ENCODE measurements around the gene SYAP1.
A peak's percentile ranks its signal among the peaks of the same experiment; 100 is the strongest.
"Not testable (repeated sequence)": the region's sequence is repeated elsewhere in the genome, so short reads cannot be mapped to it uniquely, and the experiment has no call there.

The SYAP1 gene, protein sequence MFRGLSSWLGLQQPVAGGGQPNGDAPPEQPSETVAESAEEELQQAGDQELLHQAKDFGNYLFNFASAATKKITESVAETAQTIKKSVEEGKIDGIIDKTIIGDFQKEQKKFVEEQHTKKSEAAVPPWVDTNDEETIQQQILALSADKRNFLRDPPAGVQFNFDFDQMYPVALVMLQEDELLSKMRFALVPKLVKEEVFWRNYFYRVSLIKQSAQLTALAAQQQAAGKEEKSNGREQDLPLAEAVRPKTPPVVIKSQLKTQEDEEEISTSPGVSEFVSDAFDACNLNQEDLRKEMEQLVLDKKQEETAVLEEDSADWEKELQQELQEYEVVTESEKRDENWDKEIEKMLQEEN

DNA sequence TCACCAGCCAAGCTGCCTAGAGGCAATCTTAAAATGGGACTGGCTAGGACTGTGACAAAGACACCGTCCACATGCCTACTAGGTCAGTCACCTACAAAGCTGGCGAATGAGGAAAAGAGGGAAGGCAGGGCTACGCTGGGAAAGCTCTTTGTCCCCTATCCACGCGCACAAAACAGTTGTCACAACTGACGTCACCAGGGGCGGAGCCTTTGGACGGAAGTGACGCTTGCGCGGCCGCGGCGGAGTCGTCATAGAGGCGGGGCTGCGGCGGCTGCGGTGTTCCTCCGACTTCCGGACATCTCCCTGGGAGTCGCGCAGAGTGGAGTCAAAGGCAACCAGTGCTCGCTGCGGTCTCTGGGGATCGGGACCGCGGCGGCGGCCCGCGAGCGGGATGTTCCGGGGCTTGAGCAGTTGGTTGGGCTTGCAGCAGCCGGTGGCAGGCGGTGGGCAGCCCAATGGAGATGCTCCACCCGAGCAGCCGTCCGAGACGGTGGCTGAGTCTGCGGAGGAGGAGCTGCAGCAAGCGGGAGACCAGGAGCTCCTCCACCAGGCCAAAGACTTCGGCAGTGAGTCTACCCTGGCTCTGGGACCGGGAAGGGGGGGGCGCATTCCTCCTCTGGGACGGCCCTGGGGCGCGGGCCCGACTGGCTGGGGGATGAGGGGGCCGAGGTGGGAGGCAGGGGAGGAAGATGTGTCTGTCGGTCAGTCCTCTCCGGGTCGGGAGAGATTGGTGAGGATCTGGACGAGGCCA lies at the start of gene SYAP1:
Gene SYAP1 (plus strand): TSS at position 279 of the 751 bp plus-strand sequence. CDS start 113 bp downstream, at position 392.
- DNase-seq = peak; percentile 75

GRCh38 chrX:16671005-16671404 lies 48.4 kb upstream of the SYAP1 start:
- DNase-seq = no peak

GRCh38 chrX:16678689-16679088 lies 40.7 kb upstream of the SYAP1 start:
- DNase-seq = no peak

DNA sequence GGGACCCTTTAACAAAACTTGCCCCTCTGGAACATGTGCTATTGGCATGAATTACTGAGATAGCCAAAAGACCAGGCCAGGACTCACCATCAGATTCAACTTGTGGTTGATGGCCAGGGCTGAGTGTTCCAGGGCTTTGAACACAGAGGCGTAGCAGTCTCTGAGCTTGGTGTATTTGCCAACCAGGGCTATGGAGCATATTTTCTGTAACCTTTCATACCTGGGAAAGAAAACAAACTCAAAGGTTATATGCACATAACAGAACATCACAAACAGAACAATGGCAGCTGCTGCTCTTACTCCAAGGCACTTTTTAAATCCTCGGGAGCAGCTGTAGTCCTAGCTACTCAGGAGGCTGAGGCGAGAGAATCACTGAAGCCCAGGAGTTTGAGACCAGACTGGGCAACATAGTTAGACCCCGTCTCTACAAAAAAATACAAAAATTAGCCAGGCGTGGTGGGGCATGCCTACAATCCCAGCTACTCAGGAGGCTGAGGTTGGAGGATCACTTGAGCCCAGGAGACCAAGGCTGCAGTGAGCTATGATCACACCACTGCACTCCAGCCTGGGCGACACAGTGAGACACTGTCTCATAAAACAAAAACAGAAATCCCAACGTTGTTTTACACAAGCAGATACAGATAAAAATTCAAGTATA lies 36.3 kb upstream of the SYAP1 start:
- no peak for DNase-seq

DNA sequence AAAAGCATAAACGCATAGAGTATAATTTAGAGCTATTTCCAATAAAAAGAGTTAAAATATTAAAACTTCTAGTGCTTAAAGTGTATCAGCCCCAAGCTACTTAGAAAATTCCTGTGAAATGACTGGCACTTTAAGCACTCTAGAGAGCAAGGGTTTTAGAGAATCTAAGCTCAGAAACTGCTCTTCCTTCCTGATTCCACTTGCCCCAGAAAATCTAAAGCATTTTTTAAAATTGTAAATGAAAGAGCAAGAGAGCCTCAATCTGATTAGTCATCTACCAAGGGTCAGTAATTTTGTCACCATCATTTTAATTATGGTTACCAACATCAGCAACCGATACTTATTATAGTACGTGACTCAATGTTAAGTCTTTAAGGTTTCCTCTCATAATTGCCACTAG lies 31.9 kb upstream of the SYAP1 start:
- no peak for DNase-seq

DNA sequence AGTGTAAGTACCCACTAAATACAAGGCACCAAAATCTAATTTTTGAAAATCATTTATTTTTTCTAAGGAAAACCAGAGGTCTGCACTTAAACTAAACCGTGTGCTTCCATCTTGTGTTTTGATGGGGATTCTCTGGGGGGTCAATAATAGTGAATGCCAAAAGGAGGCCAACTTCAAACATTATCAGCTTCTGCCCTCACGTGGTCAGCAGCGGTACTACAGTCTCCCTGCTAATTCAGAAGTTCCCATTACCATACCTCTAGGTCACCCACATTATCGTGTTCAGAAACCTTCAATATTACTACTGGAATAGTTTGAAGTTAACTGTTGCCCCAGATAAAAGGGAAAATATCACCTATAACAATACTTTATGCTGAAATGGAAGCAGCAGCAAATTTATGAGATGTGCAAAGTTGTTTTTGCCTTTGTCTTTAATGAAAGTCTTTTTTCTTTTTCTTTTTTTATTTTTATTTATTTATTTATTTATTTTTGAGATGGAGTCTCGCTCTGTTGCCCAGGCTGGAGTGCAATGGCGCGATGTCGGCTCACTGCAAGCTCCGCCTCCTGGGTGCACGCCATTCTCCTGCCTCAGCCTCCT lies 24.2 kb upstream of the SYAP1 start:
- no peak for DNase-seq

- no peak for DNase-seq
Observed at GRCh38 chrX:16696956-16697355, 22.5 kb upstream of the SYAP1 start.

DNA sequence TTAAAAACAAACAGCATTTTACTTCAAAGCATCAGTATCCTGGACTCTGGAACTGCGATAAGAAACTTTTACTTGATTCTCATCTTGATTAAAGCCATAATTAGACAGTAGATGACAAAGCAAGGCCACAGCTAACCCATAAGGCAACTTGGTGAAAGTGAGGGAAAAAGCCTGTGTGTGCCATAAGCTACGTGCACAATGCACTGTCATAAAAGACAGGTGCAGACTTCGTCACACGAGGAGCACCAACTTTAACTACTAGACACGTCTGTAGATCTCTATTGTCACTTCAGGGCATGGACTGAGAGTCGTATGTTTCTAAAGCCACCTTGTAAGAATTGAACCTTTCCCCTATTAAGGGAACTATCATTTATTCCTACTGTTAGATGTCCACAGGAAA lies 20.0 kb upstream of the SYAP1 start:
- no peak for DNase-seq

DNA sequence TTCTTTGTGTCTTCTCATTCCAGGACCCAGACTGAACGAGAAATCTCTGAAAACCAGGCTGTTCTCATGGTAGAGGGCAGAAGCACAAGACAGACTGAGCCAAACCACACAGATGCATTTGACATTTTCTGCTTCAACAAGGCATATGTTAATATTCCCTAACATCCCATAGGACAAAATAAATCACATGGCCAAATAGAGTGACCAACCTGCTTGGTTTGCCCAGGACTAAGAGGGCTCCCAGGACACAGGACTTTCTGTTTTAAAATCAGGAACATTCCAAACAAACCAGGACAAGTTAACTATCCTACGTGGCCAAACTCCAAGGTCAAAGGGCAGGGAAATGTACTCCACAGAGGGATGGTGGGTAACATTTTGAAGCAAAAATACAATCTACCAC lies 18.7 kb upstream of the SYAP1 start:
- no peak for DNase-seq

GRCh38 chrX:16702700-16703599 lies 16.5 kb upstream of the SYAP1 start:
- DNase-seq = no peak

GRCh38 chrX:16705370-16705769 lies 14.0 kb upstream of the SYAP1 start:
- DNase-seq = no peak

GRCh38 chrX:16708016-16708415 lies 11.4 kb upstream of the SYAP1 start:
- no peak for DNase-seq

DNA sequence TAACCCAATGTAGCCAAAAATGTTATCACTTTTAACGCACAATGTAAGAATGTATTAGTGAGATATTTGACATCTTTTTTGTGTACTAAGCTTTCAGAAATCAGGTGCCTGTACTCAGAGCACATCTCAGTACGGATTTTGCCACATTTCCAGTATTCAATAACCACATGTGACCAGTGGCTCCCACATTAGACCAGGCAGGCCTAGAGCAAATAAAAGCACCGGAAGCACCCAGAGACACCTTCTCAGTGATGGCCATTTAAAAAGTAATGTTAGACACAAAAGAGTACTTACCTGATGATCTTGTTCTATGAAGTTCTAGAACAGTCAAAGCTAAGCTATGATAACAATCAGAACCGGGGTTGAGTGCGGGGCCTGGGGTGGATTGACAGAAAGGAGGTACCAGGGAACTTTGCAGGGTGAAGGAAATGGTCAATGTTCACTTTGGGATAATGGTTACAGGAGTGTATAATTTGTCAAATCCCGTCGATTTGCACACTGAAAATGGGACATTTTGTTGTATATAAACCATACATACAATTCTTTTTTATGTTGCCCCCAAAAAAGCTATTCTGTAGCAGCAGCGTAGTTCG lies 8.1 kb upstream of the SYAP1 start:
- no peak for DNase-seq

DNA sequence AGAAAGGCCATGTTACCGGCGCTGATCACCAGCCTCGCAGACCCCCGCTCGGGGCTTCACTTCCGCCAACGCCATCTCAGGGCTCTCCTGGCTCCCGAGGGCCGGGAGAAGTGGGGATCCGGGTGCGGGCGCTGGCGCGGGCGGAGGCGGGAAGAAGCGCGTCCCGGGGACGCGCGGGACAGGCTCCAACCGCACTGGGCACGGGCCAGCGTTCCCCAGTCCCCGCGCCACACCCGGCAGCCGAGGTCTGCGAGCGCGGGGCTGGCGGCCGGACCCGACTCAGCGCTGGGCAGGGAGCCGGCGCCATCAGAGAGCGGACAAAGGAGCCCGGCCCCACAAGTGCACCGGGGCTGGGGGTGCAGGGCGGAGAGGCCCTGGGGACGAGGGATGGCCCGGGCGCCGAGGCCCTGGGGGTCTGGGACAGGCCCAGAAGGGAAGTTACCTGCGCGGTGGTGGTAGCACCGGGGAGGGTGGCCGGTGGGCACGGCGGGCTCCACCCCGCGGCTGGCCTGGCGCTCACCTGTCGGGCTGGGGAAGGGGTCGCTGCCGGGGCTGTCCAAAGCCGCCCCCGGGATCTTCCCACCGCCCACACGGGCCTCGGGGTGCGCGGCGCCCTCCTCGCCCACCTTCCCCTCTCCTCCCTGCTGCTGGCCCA lies 7.4 kb upstream of the SYAP1 start:
- DNase-seq = no peak

DNA sequence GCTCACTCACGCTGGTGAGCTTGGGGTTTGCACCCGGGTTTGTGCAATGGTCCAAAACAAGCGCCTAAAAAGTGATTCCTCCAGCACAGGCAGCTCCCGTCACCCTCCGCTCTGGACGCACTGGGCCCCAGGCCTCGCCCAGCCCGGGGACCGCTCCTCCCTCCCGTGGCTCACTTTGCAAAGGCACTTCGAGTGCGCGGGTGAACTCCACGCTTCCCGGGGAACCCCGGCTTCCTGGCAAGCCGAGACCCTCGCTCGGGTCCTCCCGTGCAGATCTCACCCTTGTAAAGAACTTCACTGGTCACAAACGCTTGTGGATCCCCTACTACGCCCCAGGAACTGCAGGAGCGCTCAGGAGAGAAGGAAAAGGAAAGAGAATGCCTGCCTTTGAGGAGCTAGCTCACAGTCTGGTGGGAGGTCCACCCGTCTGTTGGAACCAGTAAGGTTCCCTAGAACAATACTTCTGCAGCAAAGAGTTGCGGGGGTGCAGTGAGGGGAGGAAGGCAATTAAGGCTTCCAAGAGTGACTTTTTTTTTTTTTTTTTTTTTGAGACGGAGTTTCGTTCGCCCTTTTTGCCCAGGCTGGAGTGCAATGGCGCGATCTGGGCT lies 6.8 kb upstream of the SYAP1 start, which contains the start of gene CTPS2:
Gene CTPS2 (minus strand): TSS at position 122 of the 608 bp plus-strand sequence. CDS start 9,767 bp downstream, outside the sequence.
- no peak for DNase-seq

DNA sequence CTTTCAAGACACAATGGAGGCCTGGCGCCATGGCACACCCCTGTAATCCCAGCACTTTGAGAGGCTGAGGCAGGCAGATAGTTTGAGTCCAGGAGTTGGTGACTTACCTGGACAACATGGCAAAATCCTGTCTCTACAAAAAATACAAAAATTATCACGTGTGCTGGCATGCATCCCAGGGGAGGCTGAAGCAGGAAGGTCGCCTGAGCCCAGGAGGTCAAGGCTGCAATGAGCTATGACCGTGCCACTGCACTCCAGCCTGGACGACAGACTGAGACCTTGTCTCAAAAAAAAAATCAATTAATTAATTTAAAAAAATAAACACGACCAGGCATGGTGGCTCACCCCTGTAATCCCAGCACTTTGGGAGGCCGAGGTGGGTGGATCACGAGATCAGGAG lies 4.9 kb upstream of the SYAP1 start:
- no peak for DNase-seq

DNA sequence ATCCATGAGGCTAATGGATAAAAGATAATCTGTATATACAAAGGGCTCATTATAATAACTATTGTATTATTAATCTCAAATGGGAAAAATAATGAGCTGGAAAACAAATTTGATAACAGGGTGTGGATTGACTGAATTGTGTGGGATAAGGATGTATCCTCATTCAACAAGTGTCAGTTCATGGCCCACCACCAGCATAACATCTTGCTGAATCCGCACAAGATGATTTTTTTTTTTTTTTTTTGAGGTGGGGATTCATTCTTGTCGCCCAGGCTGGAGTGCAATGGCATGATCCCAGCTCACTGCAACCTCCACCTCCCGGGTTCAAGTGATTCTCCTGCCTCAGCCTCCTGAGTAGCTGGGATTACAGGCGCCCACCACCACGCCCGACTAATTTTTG lies 3.8 kb upstream of the SYAP1 start:
- not testable (repeated sequence) for DNase-seq

DNA sequence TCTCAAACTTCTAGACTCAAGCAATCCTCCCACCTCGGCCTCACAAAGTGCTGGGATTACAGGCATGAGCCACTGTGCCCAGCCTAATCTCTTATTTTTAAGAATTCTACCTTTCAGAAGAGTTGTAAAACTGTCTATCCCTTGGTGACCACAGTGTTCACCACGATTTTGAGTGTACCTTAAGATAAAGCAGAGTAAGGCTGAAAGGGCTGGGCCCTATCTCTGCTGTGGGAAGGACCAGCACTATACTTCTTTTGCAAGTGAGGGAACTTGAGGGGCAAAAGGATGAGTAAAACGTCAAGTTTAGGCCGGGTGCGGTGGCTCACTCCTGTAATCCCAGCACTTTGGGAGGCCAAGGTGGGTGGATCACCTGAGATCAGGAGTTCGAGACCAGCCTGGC lies 3.0 kb upstream of the SYAP1 start:
- DNase-seq = not testable (repeated sequence)

DNA sequence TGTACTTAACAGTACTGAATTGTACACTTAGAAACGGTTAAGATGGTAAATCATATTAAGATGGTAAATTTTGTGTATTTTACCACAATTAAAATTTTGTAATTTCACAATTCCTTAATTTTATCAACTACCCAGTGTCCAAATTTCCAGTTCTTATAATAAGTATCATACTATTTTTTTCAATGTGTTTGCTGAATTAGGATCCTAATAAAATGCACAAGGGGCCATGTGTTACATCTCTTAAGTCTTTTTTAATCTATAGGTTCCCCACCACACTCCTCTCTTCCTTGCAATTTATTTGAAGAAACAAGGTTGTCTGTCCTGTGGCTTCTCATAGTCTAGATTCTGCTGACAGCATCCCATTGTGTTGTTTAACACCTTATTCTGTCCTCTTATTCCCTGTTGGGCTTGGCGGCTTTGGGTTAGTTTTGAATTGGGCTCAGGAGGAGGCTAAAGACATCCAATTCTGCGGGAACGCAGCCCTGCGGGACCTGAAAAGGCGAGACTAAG lies 533 bp upstream of the SYAP1 start:
- DNase-seq = no peak

DNA sequence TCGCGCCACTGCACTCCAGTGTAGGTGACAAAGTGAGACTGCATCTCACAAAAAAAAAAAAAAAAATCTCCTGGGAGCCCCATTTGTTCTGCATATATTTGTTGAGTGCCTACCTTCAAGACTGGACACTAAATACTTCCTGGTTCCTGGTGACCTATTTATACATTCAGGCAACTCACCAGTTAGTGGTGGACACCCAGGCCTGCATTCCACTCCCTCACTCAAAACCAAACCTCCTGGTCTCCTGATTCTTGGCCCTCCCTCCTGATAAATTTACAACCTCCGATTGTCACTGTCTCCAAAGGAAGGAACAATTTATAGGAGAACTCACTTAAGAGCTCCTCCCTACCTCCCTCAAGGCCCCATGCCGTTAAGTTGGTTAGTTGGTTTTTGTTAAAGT lies 3.1 kb downstream of the SYAP1 start:
- DNase-seq = no peak

DNA sequence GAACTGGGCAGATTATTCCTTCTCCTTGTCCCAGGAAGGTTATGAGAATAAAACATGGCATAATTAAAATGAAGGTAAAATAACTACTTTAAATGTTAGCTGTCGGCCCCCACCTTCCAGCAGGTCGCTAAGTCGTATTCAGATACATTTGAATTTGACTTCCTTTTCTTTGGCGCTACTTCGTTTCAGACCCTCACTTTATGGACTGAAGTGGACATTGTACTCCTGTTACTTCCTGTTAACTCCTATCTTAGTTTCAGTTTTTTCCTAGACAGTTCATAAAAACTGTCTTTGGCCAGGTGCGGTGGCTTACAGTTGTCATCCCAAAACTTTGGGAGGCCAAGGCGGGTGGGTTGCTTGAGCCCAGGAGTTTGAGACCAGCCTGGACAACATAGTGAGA lies 5.7 kb downstream of the SYAP1 start:
- no peak for DNase-seq
